K562 (cell line): ENCODE results near the gene PRR16. TPM values are rescaled to one million over a fixed set of nuclear protein-coding genes. Genes with fewer than 3 reads are reported as not detected.

Experiments used
- ATAC-seq: fragments of 200-7000 bp; cut with Tn5 transposase; 3 replicates; pipeline ENCODE4 v1.9.1; 2020; ENCODE audit warnings: moderate library complexity
- BruUV-seq: library from RNA; stranded (reverse); fragments of 400-500 nt; replicated peaks from 2 replicates; lab custom pipeline; 2021; lab: Mats Ljungman, UMichigan
- CTCF ChIA-PET: fragments of 300-600 bp; formaldehyde crosslinking; extraction: SDS; loops from one replicate; lab custom pipeline; 2021; ENCODE audit warnings: low intra/inter-chr PET ratio; lab: Yijun Ruan, JAX
- POLR2A ChIA-PET: fragments of 300-600, 350-650 bp; sonication (Branson Sonifier 250); formaldehyde crosslinking; extraction: SDS; loops from one replicate; lab custom pipeline; 2021; ENCODE audit warnings: antibody characterized with exemption, inconsistent platforms; lab: Yijun Ruan, JAX
- DNase-seq, 4 experiments: peaks; one replicate each; pipeline versions ENCODE4 v3.0.0 to v3.0.0-alpha.2; 2011 to 2018; ENCODE audit warnings: low spot score in 3 of 4, mixed read lengths in 3 of 4; ENCODE audit errors: extremely low read depth in 1 of 4
- FAIRE-seq: peaks from 2 replicates; lab custom pipeline; 2011; peaks lifted over from hg19 to GRCh38; lab: Jason Lieb, UNC
- H2AFZ ChIP-seq: 2 replicates; pipeline ENCODE4 v1.6.0; 2011; ENCODE audit warnings: low read depth, low read length, control low read depth, inconsistent platforms
- H3K27ac ChIP-seq: fragments of 200-600 bp; 3 replicates; pipeline ENCODE4 v1.8.0; 2011; ENCODE audit warnings: low read depth, mild to moderate bottlenecking, control low read depth, inconsistent platforms, low read length, moderate library complexity, mixed read lengths; ENCODE audit errors: extremely low read depth
- H3K27me3 ChIP-seq, 2 experiments: fragments of 300-600 bp in 1 of 2; 2 replicates in 1 of 2; 3 replicates in 1 of 2; pipeline versions ENCODE4 v1.6.0 to v1.8.0; 2011; ENCODE audit warnings: inconsistent platforms in 2 of 2, low read length in 2 of 2, mild to moderate bottlenecking in 1 of 2, mixed read lengths in 1 of 2, moderate library complexity in 1 of 2; ENCODE audit not compliant: control insufficient read depth in 2 of 2, insufficient read depth in 2 of 2
- H3K36me3 ChIP-seq: fragments of 300-600 bp; 3 replicates; pipeline ENCODE4 v1.8.0; 2011; ENCODE audit warnings: mild to moderate bottlenecking, low read length, inconsistent platforms; ENCODE audit not compliant: control insufficient read depth, insufficient read depth
- H3K4me1 ChIP-seq, 2 experiments: fragments of 200-600 bp in 1 of 2; replicated peaks in 1 of 2; 2 replicates in 1 of 2; 3 replicates in 1 of 2; pipeline versions ENCODE4 v1.5.1 to v1.8.0; 2011; ENCODE audit warnings: inconsistent platforms in 2 of 2, low read length in 2 of 2, mild to moderate bottlenecking in 1 of 2, mixed read lengths in 1 of 2, moderate library complexity in 1 of 2; ENCODE audit not compliant: control insufficient read depth in 2 of 2, insufficient read depth in 2 of 2
- H3K4me2 ChIP-seq: 2 replicates; pipeline ENCODE4 v1.6.1; 2011; ENCODE audit warnings: low read length, control low read depth, inconsistent platforms, mixed read lengths; ENCODE audit not compliant: insufficient read depth
- H3K4me3 ChIP-seq: fragments of 200-600 bp; sonication (generic), shearing (Covaris generic); 2 replicates; pipeline ENCODE4 v1.5.1; 2016; ENCODE audit warnings: control low read depth, inconsistent platforms
- H3K79me2 ChIP-seq: fragments of 200-600 bp; 3 replicates; pipeline ENCODE4 v1.8.0; 2011; ENCODE audit warnings: low read length, inconsistent platforms; ENCODE audit not compliant: control insufficient read depth, insufficient read depth
- H3K9ac ChIP-seq, 2 experiments: 2 replicates each; pipeline versions ENCODE4 v1.6.0 to v1.6.1; 2011; ENCODE audit warnings: low read depth in 2 of 2, low read length in 2 of 2, control low read depth in 1 of 2, inconsistent platforms in 1 of 2, mild to moderate bottlenecking in 1 of 2, mixed read lengths in 1 of 2; ENCODE audit not compliant: insufficient read depth in 1 of 2
- H3K9me1 ChIP-seq: one replicate; pipeline ENCODE4 v1.6.0; 2011; ENCODE audit warnings: inconsistent platforms, mild to moderate bottlenecking, low read length, moderate library complexity; ENCODE audit not compliant: control insufficient read depth, insufficient read depth
- H3K9me3 ChIP-seq: replicated peaks from 2 replicates; pipeline ENCODE4 v1.5.1; 2011; ENCODE audit warnings: low read depth, low read length, inconsistent platforms; ENCODE audit not compliant: control insufficient read depth, insufficient read depth
- H4K20me1 ChIP-seq: replicated peaks from 2 replicates; pipeline ENCODE4 v1.6.1; 2011; ENCODE audit warnings: low read length, inconsistent platforms, mixed read lengths; ENCODE audit not compliant: control insufficient read depth, insufficient read depth
- ELF4 ChIP-seq: fragments of 450-650 bp; formaldehyde crosslinking; IDR thresholded peaks from 2 replicates; pipeline ENCODE4 v1.4.0; 2022; ENCODE audit warnings: missing genetic modification characterization
- ERF ChIP-seq: fragments of 450-650 bp; formaldehyde crosslinking; IDR thresholded peaks from 2 replicates; pipeline ENCODE4 v1.4.0; 2020; ENCODE audit warnings: mild to moderate bottlenecking, mixed read lengths
- FOXO4 ChIP-seq: fragments of 450-650 bp; formaldehyde crosslinking; IDR thresholded peaks from 2 replicates; pipeline ENCODE4 v1.4.0; 2020; ENCODE audit warnings: mild to moderate bottlenecking, moderate library complexity
- KAT7 ChIP-seq: sonication (generic); formaldehyde crosslinking; IDR thresholded peaks from 2 replicates; pipeline ENCODE4 v1.8.0; 2022; ENCODE audit warnings: missing genetic modification reagents, mild to moderate bottlenecking, borderline replicate concordance
- NCOA2 ChIP-seq, 2 experiments: fragments of 450-650 bp; IDR thresholded peaks; 2 replicates each; pipeline ENCODE4 v1.6.1; 2018; ENCODE audit warnings: mild to moderate bottlenecking in 2 of 2, moderate library complexity in 1 of 2; ENCODE audit not compliant: partially characterized antibody in 2 of 2
- PYGO2 ChIP-seq: fragments of 450-650 bp; IDR thresholded peaks from 2 replicates; pipeline ENCODE4 v1.6.1; 2016; ENCODE audit warnings: mild to moderate bottlenecking, missing genetic modification characterization, moderate library complexity, missing compliant biosample characterization
- SMAD4 ChIP-seq: fragments of 250-450 bp; sonication (Bioruptor Pico); conservative IDR thresholded peaks from 2 replicates; pipeline ENCODE4 v1.8.0; 2021; ENCODE audit warnings: inconsistent platforms, mild to moderate bottlenecking, moderate library complexity
- SMARCE1 ChIP-seq: fragments of 450-650 bp; IDR thresholded peaks from 2 replicates; pipeline ENCODE4 v1.7.1; 2016; ENCODE audit warnings: mild to moderate bottlenecking
- TAF1 ChIP-seq: IDR thresholded peaks from 2 replicates; pipeline ENCODE4 v1.6.1; 2011; ENCODE audit warnings: mild to moderate bottlenecking, low read length, moderate library complexity; ENCODE audit not compliant: insufficient read depth, control insufficient read depth, severe bottlenecking; ENCODE audit errors: extremely low read depth
- ZHX1 ChIP-seq: fragments of 150-350 bp; conservative IDR thresholded peaks from 2 replicates; pipeline ENCODE4 v1.6.1; 2014; ENCODE audit warnings: low read length
- ZNF717 ChIP-seq: fragments of 250-450 bp; sonication (Bioruptor Pico); IDR thresholded peaks from 2 replicates; pipeline ENCODE4 v1.5.0; 2021
- WGBS: fragments of 100-300 bp; shearing (Covaris generic); methylation state at CpG from one replicate; pipeline ENCODE4 v1.1.6; 2016; ENCODE audit warnings: low coverage, mixed read lengths; ENCODE audit not compliant: insufficient coverage; ENCODE audit errors: missing lambda C conversion rate; 5-methylcytosine and 5-hydroxymethylcytosine counted together
- in situ Hi-C: fragments of 300-500 bp; cut with MboI; formaldehyde crosslinking; loops from 4 replicates; pipeline ENCODE4 v1.15.0; 2018; ENCODE audit warnings: inconsistent platforms, mixed read lengths
- intact Hi-C: fragments of 100-400 bp; cut with micrococcal nuclease; formaldehyde crosslinking; loops from 2 replicates; pipeline ENCODE4 v1.14.2; 2022
- polyA plus RNA-seq, 8 experiments: library from polyadenylated mRNA; depleted of rRNA in 4 of 8; stranded (reverse) in 5 of 8; unstranded in 3 of 8; fragments of >200 nt; fragmentation: Nextera tagmentation in 2 of 8; fragmentation: Illumina TruSeq in 1 of 8; extraction: Ambion mirVana in 2 of 8; extraction: Trizol in 1 of 8; gene quantifications; 2 replicates each; pipeline versions ENCODE4 v1.2.1 to v1.2.3, GENCODE V29; 2011 to 2014; ENCODE audit warnings: inconsistent platforms in 1 of 8, missing spikeins in 1 of 8
- total RNA-seq, 7 experiments: library from RNA; depleted of rRNA in 6 of 7; stranded (reverse); fragments of >200 nt in 6 of 7; fragmentation: Illumina TruSeq in 2 of 7; extraction: Trizol in 2 of 7; gene quantifications; 2 replicates each; pipeline versions ENCODE4 v1.2.1 to v1.2.3, GENCODE V29; 2011 to 2021; ENCODE audit warnings: low replicate concordance in 1 of 7

PRR16 gene
- total and polyA plus RNA-seq, 9 of the 15 experiments (the other 6 are each of a cell fraction or from before 2014, with no cell fraction given) = 0.61 to 10.1 (median 3.3) TPM

GRCh38 chr5:120419127-120419526 is 45.0 kb upstream of the PRR16 start:
- in situ Hi-C loops (no loop called here), intact Hi-C loops (no loop called here)
- no TSS peak for BruUV-seq
- Histone ChIP-seq H3K4me3 (no peak overlapping the region), H3K36me3 (no peaks in the 10 kb centered on the region), H3K9ac (no peak overlapping the region), H3K27me3 (no peaks in the 10 kb centered on the region), H4K20me1 (no peaks in the 10 kb centered on the region), H3K79me2 (no peaks in the 10 kb centered on the region), H3K9me1 (no peaks in the 10 kb centered on the region), H3K27ac (no peak overlapping the region), H3K4me1 (no peaks in the 10 kb centered on the region), H3K9me3 (no peaks in the 10 kb centered on the region), H2AFZ (no peak overlapping the region), H3K4me2 (no peak overlapping the region)
- no peak for ATAC-seq
- ChIA-PET POLR2A (no interaction called here), CTCF (no interaction called here)
- no peak for DNase-seq
- FAIRE-seq = no peak
- no peak for TF ChIP-seq PYGO2 (tag)
- TF ChIP-seq KAT7 (CRISPR knock-in tag) = no peak
- TF ChIP-seq ELF4 (CRISPR knock-in tag) = no peak
- TF ChIP-seq SMARCE1 = no peak
- TF ChIP-seq ZHX1 = no peak
- TF ChIP-seq ERF (CRISPR knock-in tag) = no peak
- no peak for TF ChIP-seq TAF1
- no peak for TF ChIP-seq ZNF717
- TF ChIP-seq SMAD4 (CRISPR knock-in tag) = no peak
- TF ChIP-seq NCOA2 (IDR thresholded peaks at IDR 0.05; ENCODE audit: partially characterized antibody in 2 of 2) = no peak
- no peak for TF ChIP-seq FOXO4
- 14% methylated on average over 3 of the region's 3 CpGs for WGBS
